Neutrophil (primary cell): ENCODE measurements around the gene FYN.
A peak's percentile ranks its signal among the peaks of the same experiment; 100 is the strongest.

Source experiments
- H3K27ac ChIP-seq: fragments of 200-600 bp; sonication (generic); 2 replicates; pipeline ENCODE4 v1.5.1; 2016; ENCODE audit warnings: mild to moderate bottlenecking, moderate library complexity
- H3K27me3 ChIP-seq: fragments of 200-600 bp; sonication (generic); 2 replicates; pipeline ENCODE4 v1.6.0; 2016; ENCODE audit warnings: mild to moderate bottlenecking
- H3K36me3 ChIP-seq: fragments of 200-600 bp; sonication (generic); 2 replicates; pipeline ENCODE4 v1.5.1; 2017
- H3K4me1 ChIP-seq, 2 experiments: fragments of 200-600 bp in 1 of 2; sonication (generic) in 1 of 2; 1 replicate in 1 of 2; 2 replicates in 1 of 2; pipeline versions ENCODE4 v1.5.1 to v1.6.1; 2013 to 2016; ENCODE audit warnings: low read depth in 1 of 2, low read length in 1 of 2, mild to moderate bottlenecking in 1 of 2, moderate library complexity in 1 of 2; ENCODE audit not compliant: control insufficient read depth in 1 of 2, insufficient read depth in 1 of 2
- H3K4me3 ChIP-seq, 2 experiments: fragments of 200-600 bp in 1 of 2; sonication (generic) in 1 of 2; 1 replicate in 1 of 2; 2 replicates in 1 of 2; pipeline ENCODE4 v1.5.1; 2013 to 2016; ENCODE audit warnings: low read depth in 1 of 2, low read length in 1 of 2, mild to moderate bottlenecking in 1 of 2, moderate library complexity in 1 of 2
- H3K9me3 ChIP-seq: fragments of 200-600 bp; sonication (generic); 2 replicates; pipeline ENCODE4 v1.5.1; 2016
- TF ChIP-seq, protein P1 (sequence below): fragments of 200-600 bp; sonication (generic); IDR thresholded peaks from 2 replicates; pipeline ENCODE4 v1.5.1; 2016; ENCODE audit warnings: antibody characterized with exemption

The FYN gene

DNA sequence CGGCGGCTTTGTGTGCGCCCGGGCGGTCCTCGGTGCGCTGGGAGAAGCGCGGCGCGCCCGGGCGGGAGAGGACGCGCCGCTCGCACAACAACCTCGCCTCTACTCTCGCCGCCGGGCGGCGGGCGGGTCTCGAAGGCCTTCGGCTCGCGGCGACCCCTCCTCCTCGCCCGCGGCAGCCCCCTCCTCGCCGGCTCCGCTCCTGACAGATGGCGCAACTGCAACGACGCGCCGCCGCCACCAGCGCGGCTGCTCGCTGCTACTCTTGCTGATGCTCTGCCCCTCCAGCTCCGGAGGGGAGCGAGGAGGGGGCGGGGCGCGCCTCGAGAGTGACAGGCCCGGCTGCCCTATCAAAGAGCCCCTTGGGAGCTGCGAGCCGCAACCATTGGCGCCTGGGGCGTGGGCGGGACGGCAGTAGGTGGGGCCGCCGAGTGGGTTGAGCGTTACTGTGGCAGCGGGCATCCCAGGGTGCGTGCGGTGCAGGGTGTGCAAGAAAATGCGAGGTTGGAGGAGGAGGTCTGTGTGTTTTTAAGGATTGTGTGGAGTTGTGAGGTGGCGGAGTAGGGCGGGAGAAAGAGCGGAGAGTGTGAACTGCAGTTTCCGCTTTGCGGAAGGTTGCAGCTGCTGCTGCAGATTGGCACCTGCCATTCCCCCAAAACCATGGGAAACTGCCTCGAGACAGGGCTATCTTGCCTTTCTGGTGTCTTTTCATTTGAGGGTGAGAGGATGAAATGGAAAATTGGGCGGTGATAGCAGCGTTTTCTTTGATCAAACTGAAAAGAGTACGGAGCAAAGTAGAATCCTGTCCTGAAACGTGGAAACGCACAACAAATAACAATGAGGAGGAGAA, at the start of gene FYN:
Gene FYN (minus strand): TSS at position 275 of the 847 bp plus-strand sequence. CDS start 153,401 bp downstream, outside the sequence.
- Histone ChIP-seq H3K27ac (no peak within 1 kb of the TSS), H3K4me1 (peaks cover 14 to 25% of the 10 kb centered on the region in 2 experiments), H3K4me3 (peak within 1 kb of the TSS; percentile 72 to 85), H3K9me3 (no peaks in the 10 kb centered on the region), H3K36me3 (no peaks in the 10 kb centered on the region), H3K27me3 (peaks cover 77% of the 10 kb centered on the region)
- TF ChIP-seq, protein P1, sequence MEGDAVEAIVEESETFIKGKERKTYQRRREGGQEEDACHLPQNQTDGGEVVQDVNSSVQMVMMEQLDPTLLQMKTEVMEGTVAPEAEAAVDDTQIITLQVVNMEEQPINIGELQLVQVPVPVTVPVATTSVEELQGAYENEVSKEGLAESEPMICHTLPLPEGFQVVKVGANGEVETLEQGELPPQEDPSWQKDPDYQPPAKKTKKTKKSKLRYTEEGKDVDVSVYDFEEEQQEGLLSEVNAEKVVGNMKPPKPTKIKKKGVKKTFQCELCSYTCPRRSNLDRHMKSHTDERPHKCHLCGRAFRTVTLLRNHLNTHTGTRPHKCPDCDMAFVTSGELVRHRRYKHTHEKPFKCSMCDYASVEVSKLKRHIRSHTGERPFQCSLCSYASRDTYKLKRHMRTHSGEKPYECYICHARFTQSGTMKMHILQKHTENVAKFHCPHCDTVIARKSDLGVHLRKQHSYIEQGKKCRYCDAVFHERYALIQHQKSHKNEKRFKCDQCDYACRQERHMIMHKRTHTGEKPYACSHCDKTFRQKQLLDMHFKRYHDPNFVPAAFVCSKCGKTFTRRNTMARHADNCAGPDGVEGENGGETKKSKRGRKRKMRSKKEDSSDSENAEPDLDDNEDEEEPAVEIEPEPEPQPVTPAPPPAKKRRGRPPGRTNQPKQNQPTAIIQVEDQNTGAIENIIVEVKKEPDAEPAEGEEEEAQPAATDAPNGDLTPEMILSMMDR = peak; percentile 62

DNA sequence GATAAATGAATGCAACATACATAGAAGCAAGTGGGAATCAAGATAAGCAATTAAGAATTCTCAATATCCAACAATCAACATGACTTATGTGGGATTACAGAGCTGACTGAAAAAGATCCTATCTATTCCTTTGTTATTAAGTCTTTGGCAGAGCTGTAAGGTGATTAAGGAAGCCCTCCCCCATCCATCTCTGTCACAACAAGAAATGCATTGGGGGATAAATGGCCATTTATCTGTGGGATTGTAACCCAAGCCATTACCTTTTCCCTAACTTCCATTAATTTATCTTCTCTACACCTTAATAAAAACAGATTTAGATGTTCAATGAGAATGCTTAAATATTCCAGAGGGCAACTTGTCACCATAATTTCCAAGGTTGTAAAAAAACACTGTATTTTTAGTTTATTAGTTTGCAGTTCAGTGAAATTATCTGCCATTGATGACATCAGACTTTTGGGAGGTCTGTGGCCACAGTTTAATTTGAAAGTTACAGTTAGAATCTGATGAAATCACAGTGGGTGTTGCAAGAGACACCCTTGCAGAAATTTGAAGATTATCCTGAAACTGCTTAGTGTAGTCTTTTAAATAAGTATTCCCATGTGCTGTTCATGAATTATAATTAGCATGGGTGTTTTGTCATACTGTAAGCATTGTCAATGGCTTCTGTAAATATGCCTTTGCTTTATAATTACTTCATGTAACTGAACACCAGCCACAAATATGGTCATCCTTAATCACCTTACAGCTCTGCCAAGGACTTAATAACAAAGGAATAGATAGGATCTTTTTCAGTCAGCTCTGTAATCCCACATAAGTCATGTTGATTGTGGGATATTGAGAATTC, 49.4 kb upstream of the FYN start:
- Histone ChIP-seq H3K27ac (no peak overlapping the region), H3K4me3 (no peak overlapping the region), H3K36me3 (no peaks in the 10 kb centered on the region), H3K9me3 (no peaks in the 10 kb centered on the region), H3K27me3 (no peaks in the 10 kb centered on the region), H3K4me1 (peaks cover 0 to 7% of the 10 kb centered on the region in 2 experiments)
- TF ChIP-seq, protein P1 = no peak

DNA sequence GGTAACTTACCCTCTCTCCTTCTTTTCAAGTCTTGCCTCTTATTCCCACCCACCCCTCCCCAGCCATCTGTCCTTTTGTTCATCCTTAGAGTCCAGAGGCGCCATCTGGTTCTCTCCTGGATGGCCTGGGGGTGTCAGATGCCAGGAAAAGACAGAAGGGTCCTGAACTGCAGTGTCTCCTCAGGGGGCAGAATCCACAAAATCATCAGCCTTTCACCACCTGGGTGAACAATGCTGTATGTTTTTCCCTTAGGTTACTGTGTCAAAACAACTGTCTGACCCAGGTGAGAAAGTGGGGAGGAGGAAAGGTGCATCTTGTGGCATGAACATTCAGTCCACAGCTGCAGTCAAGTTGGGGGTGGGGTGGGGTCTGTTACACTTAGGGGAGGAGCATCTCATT, 47.9 kb upstream of the FYN start:
- H3K27me3 ChIP-seq = no peaks in the 10 kb centered on the region
- TF ChIP-seq, protein P1 = no peak
- H3K9me3 ChIP-seq = no peaks in the 10 kb centered on the region
- H3K4me3 ChIP-seq = no peak overlapping the region
- no peaks in the 10 kb centered on the region for H3K36me3 ChIP-seq
- H3K4me1 ChIP-seq = peaks cover 0 to 7% of the 10 kb centered on the region in 2 experiments
- H3K27ac ChIP-seq = no peak overlapping the region

DNA sequence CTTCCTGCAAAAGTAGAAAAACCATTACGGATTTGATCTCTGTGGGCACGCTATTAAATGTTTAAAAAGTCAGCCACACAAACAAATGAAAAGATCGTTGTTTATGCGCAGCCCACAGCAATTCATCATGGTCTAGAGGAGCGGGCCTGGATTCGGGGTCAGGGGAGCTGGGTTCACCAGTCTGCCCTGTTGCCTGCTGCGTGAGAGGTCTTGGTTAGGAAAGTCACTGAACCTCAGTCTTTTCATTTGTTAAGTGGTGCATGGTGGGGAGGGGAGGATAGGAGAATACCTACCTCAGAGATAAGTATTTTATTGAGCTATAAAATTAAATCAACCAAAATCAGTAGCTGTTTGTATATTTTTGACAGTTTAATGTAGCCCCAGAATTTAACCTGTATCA, 47.3 kb upstream of the FYN start:
- Histone ChIP-seq H3K4me1 (peaks cover 0 to 7% of the 10 kb centered on the region in 2 experiments), H3K4me3 (no peak overlapping the region), H3K9me3 (no peaks in the 10 kb centered on the region), H3K27me3 (no peaks in the 10 kb centered on the region), H3K27ac (no peak overlapping the region), H3K36me3 (no peaks in the 10 kb centered on the region)
- TF ChIP-seq, protein P1 = no peak

DNA sequence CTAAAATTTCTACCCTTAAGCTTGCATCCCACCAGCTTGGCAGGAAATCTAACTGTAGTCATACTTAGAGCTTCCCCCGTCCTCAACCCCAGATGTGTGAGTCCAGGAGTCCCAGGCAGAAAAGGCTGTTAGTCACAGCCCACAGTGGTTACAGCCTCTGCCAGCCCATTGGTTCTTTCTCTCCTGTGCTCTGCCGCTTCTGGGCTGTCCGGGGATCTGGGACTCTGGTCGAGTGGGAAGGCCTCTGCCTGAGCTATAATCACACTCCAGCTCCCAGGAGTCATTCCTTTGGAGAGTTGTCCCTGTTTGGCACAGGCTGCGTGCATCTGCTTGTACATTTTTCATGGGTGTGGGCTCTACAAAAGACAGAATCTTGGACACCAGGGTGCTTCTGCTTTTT, 45.6 kb upstream of the FYN start:
- no peaks in the 10 kb centered on the region for H3K9me3 ChIP-seq
- H3K4me1 ChIP-seq = peaks cover 0 to 7% of the 10 kb centered on the region in 2 experiments
- H3K27ac ChIP-seq = no peak overlapping the region
- no peaks in the 10 kb centered on the region for H3K27me3 ChIP-seq
- TF ChIP-seq, protein P1 = no peak
- H3K36me3 ChIP-seq = no peaks in the 10 kb centered on the region
- no peak overlapping the region for H3K4me3 ChIP-seq
